Muscle layer of colon (tissue), 2 donors: ENCODE measurements around the gene FGF18.

Source experiments
- H3K27ac ChIP-seq: one replicate; pipeline ENCODE4 v1.7.0; 2013; ENCODE audit warnings: low read depth, mild to moderate bottlenecking, low read length, moderate library complexity
- H3K27me3 ChIP-seq, 2 donors: one replicate each; pipeline ENCODE4 v1.7.0; 2013; ENCODE audit warnings: low read length in 2 of 2, mild to moderate bottlenecking in 2 of 2; ENCODE audit not compliant: insufficient read depth in 2 of 2, control insufficient read depth in 1 of 2
- H3K36me3 ChIP-seq: one replicate; pipeline ENCODE4 v1.7.0; 2013; ENCODE audit warnings: mild to moderate bottlenecking, low read length; ENCODE audit not compliant: insufficient read depth
- H3K4me1 ChIP-seq: one replicate; pipeline ENCODE4 v1.7.0; 2013; ENCODE audit warnings: mild to moderate bottlenecking, low read length; ENCODE audit not compliant: insufficient read depth
- H3K4me3 ChIP-seq, 2 donors: one replicate each; pipeline ENCODE4 v1.7.0; 2013; ENCODE audit warnings: low read length in 2 of 2, low read depth in 1 of 2, mild to moderate bottlenecking in 1 of 2, moderate library complexity in 1 of 2
- H3K9ac ChIP-seq: one replicate; pipeline ENCODE4 v1.7.0; 2013; ENCODE audit warnings: low read length
- H3K9me3 ChIP-seq: one replicate; pipeline ENCODE4 v1.7.0; 2013; ENCODE audit warnings: mild to moderate bottlenecking, low read length
- donor health status: abdominal sarcoma.
- donor health status: Adenocarcinoma of cecum.

FGF18 gene

DNA sequence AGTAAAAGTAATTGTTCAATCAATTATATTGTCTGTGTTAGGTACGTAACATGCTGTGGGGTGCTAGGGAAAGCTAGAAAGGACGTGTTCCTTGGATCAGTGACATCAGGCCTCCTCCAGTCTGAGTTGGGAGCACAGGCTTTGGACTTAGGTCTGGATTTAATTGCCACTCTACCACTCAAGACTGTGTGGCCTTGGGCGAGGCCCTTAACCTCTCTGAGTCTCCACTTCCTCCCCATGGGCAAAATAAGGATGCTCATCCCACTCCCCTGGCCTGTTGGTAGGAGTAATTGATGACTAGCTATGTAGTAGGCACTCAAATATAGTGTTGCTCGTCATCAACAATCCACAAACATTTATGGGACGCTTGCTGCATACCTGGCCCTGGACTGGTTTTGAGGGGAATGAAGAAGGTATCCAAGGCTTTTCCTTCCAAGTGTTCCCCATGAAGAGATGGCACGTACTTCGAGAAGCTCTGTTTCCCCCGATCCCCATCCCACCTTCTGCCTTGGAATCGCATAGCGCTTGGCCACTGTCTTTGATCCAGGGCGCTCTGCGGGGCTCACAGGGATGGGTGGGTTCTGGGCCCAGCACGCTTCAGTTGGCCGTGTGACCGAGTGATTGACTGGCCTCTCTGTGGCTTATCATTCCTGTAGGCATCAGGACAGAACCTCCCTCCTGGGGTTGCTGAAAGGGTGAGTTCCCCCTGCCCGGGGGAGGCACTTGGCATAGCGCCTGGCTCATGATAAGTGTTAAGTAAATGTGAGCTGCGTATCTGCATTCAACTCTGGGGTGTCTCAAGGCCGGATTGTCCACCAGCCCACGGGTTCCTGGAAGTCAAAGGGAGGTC is 8.1 kb downstream of the FGF18 start:
- Histone ChIP-seq H3K27ac (no peak overlapping the region), H3K36me3 (no peaks in the 10 kb centered on the region), H3K4me1 (no peaks in the 10 kb centered on the region), H3K9me3 (no peaks in the 10 kb centered on the region), H3K27me3 (no peaks in the 10 kb centered on the region), H3K4me3 (no peak overlapping the region), H3K9ac (no peak overlapping the region)

DNA sequence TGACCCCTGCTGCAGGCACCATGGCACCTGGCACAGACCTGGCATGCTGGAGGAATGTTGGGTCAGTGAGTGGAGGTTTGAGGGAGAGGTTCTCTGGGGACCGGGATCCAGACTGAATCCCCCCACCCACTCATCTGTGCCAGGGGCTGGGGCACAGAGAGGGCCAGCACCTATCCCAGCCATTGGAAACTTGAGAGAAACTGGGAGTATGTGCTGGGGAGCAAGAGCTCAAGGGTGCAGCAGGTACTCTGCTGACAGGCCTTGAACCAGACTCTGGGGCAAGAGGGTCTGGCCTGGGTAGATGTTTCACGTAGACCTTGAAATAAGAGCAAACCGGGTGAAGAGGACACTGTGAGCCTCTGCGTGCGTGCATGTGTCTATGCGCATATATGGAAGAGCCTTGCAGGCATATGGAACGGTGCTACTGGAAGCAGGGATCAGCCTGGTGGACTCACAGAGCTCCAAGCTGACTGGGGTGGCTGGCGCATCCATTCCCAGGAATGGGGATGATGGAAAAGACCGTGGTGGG is 8.8 kb downstream of the FGF18 start:
- Histone ChIP-seq H3K36me3 (no peaks in the 10 kb centered on the region), H3K4me3 (no peak overlapping the region), H3K4me1 (no peaks in the 10 kb centered on the region), H3K9me3 (no peaks in the 10 kb centered on the region), H3K27ac (no peak overlapping the region), H3K9ac (no peak overlapping the region), H3K27me3 (no peaks in the 10 kb centered on the region)

DNA sequence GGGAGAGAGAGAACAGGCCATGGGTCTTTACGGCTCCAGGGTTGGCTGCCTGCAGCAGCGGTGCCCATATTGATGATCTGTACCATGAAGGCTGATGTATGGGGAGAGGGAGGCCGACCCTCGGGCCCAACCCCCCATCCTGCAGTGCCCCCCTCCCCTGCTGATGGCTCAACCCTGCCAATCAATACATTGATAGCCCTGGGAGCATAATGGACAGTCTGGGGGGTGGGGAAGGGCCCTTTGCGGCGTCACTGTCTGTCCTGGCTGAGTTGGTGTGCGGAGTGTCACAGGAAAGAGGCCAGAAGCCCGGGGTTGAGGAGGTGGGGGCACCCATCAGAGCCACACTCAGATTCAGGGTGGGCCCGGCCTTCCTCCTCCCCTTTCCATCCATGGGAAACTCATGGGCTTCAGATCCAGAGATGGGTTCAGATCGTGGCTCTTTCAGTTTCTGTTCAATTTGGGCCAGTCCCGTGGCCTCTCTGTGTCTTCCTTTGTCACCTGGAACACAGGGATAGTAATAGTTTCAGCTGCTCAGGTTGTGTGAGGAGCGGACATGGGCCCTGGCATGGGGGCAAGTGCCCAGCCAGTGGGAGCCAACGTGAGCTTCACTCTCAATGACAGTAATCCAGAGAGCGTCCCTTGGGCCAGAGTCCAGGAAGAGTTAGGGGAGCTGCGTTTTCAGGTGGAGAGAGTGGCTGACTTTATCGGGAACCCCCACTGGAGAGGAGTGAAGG is 9.5 kb downstream of the FGF18 start:
- H3K4me3 ChIP-seq: no peak overlapping the region
- H3K4me1 ChIP-seq: no peaks in the 10 kb centered on the region
- no peaks in the 10 kb centered on the region for H3K36me3 ChIP-seq
- no peak overlapping the region for H3K9ac ChIP-seq
- H3K27me3 ChIP-seq: no peaks in the 10 kb centered on the region
- no peaks in the 10 kb centered on the region for H3K9me3 ChIP-seq
- H3K27ac ChIP-seq: no peak overlapping the region

DNA sequence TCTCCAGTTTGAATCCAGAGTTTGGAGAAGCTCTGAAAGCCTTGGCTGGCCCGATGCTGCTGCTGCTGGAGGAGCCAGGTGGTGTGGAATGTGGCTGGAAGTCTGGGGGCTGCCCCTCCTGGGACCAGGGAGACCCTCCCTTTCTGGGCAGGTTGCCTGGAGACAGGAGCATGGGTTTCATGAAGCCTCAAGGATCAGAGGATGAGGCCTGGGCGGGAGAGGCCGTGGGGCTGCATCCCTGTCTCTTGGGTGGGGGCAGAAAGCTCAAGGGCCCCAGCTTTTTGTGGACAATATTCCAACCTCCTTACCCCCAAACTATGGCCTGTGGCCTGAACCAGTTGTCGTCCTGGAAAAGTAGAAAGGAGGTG is 10.1 kb downstream of the FGF18 start:
- no peaks in the 10 kb centered on the region for H3K4me1 ChIP-seq

DNA sequence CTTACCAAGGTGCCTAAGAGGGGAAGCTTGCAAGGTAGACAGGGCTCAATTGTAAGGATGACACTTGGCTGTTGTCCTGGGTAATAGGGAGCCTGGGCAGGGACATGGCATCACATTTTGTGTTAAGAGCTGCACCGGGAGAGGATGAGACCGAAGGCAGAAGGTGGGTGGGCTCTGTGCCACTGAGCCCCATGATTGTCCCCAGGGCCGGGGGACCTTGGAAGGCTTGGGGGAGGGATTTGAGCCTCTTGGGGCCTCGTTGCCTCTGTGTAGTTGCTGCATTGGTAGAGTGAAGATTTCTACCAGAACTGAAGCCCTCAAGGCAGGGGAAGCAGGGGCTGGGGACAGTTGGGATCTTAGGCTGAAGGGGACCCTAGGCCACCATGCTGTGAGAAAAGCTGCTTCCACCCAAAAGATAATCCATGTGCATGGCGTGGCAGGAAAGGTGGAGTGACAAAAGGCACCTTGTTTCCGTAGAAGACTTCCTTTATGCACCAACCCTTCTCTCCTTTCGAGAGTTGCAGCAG is 11.9 kb downstream of the FGF18 start:
- Histone ChIP-seq H3K27ac (no peak overlapping the region), H3K9me3 (no peaks in the 10 kb centered on the region), H3K27me3 (no peaks in the 10 kb centered on the region), H3K4me1 (no peaks in the 10 kb centered on the region), H3K36me3 (no peaks in the 10 kb centered on the region), H3K4me3 (no peak overlapping the region), H3K9ac (no peak overlapping the region)

More for the DNA sequence above, 10.1 kb downstream of the FGF18 start:
- Histone ChIP-seq H3K27me3 (no peaks in the 10 kb centered on the region), H3K36me3 (no peaks in the 10 kb centered on the region), H3K9me3 (no peaks in the 10 kb centered on the region), H3K4me3 (no peak overlapping the region), H3K9ac (no peak overlapping the region), H3K27ac (no peak overlapping the region)

DNA sequence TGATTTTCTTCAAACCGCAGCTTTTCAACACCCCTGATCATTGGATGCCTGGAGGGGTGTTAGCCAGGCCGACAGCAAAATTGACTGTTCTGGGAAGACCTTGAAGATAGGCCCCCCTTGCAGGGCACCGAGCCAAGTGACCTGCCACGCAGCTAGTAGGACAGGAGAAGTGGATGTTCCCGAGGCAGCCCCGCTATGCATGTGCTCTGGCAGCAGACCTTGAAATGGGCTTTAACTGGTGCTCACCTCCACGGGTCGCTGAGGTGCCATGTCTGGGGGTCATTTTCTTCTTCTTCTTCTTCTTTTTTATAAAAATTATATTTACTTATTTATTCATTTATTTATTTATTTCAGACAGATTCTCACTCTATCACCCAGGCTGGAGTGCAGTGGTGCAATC is 12.6 kb downstream of the FGF18 start:
- no peaks in the 10 kb centered on the region for H3K4me1 ChIP-seq

DNA sequence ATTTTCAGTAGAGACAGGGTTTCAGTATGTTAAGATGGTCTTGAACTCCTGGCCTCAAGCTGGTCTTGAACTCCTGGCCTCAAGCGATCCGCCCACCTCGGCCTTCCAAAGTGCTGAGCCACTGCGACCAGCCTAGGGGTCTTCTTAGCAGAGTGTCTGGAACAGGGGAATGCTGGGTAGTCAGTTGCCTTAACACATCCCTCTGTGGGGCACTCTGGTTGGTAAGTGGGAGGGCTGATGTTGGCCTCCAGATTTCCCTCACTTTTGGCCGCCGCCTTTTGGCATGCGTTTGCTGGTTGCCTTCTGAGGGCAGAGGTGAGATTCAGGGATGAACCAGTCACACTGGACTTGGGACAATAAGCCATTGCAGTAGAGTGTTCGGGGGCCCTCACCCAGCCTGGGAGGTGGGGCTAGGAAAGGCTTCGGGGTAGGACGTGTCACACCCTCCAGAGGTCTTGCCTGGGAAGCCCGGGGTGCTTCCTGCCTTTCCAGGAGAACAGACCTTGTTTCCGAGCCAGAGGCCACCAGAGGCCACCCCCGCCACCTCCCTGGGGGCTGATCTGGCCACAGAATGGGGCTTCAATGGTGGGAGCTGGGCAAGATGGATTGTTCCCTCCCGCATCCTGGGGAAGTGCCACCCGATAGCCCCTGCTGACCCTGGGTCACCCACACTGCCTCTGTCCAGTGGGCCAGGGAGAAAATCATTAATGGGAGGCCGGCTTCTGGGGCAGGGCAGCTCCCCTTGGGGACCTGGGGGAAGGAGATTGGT is 13.3 kb downstream of the FGF18 start:
- Histone ChIP-seq H3K27ac (no peak overlapping the region), H3K36me3 (no peaks in the 10 kb centered on the region), H3K27me3 (no peaks in the 10 kb centered on the region), H3K4me1 (no peaks in the 10 kb centered on the region), H3K4me3 (no peak overlapping the region), H3K9me3 (no peaks in the 10 kb centered on the region), H3K9ac (no peak overlapping the region)

More for the DNA sequence above, 12.6 kb downstream of the FGF18 start:
- Histone ChIP-seq H3K9me3 (no peaks in the 10 kb centered on the region), H3K36me3 (no peaks in the 10 kb centered on the region), H3K27me3 (no peaks in the 10 kb centered on the region), H3K4me3 (no peak overlapping the region), H3K9ac (no peak overlapping the region), H3K27ac (no peak overlapping the region)

DNA sequence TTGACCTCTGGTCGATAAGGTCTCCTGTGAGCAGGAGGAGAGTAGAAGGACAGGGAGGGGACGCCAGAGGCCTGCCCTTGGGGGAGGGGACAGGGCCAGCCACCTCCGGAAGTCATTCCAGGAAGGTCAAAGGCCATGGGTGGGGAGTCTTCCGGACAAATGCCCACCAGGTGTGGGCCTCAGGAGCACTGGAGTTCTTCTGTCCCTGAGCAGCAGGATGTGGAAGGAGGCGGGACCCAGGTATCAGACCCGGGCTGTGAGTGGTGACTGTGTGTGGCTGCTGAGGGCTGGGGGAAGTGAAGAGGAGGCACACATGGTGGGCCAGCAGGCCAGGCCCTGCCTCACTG is 13.9 kb downstream of the FGF18 start:
- no peak overlapping the region for H3K9ac ChIP-seq
- H3K27me3 ChIP-seq: no peaks in the 10 kb centered on the region
- no peak overlapping the region for H3K27ac ChIP-seq
- H3K9me3 ChIP-seq: no peaks in the 10 kb centered on the region
- H3K4me1 ChIP-seq: no peaks in the 10 kb centered on the region
- H3K36me3 ChIP-seq: no peaks in the 10 kb centered on the region
- no peak overlapping the region for H3K4me3 ChIP-seq

DNA sequence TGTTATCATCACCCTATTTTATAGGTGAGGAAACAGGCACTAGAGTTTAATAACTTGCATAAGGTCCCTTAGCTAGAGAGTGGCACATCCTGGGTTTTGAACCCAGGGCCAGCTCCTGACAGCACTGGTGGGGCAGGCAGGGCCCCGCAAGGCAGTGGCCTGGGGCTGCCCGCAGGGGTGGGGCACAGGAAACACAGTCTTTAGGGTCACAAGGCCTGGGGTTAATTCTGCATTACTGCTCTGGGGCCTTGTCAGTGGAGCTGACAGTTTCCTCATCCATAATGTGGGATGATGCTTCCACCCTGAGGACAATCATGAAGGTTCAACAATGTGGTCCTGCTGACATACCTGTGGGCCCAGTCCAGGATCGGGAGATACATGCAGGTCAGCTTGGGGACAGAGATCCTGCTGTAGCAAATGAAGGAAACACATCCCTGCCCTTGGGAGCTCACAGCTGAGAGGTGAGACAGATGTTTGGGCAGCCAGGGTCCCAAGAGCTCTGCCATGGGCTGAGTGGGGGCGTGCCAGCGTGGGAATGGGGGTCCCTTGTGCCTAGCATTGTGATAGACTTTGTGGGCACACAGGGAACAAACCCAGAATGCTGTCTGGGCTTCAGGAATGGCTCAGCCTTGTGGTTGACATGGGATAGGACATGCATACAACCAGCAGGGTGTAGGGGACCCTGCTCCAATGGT is 14.7 kb downstream of the FGF18 start:
- no peaks in the 10 kb centered on the region for H3K4me1 ChIP-seq
- no peaks in the 10 kb centered on the region for H3K9me3 ChIP-seq
- no peak overlapping the region for H3K9ac ChIP-seq
- no peak overlapping the region for H3K4me3 ChIP-seq
- H3K36me3 ChIP-seq: no peaks in the 10 kb centered on the region
- no peaks in the 10 kb centered on the region for H3K27me3 ChIP-seq
- no peak overlapping the region for H3K27ac ChIP-seq

DNA sequence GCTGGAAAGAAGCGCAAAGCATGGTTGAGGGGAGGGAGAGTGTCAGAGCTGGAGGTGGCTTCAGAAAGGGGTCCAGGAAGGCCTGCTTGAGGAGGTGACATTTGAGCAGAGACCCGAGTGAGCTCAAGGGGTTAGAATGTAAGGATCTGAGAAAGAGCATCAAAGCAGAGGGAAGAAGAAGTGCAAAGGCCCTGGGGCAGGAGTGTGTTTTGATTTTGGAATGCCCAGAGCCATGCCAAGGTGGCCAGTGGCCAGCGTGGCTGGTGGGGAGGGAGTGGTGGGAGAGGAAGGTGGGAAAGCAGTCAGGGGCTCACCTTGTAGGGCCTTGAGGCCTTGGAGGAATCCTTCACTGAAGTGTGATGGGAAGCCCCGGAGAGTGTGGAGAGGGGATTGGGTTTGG is 15.4 kb downstream of the FGF18 start:
- no peaks in the 10 kb centered on the region for H3K36me3 ChIP-seq
- no peaks in the 10 kb centered on the region for H3K27me3 ChIP-seq
- H3K4me1 ChIP-seq: no peaks in the 10 kb centered on the region
- no peak overlapping the region for H3K27ac ChIP-seq
- no peak overlapping the region for H3K9ac ChIP-seq
- no peak overlapping the region for H3K4me3 ChIP-seq
- H3K9me3 ChIP-seq: no peaks in the 10 kb centered on the region

DNA sequence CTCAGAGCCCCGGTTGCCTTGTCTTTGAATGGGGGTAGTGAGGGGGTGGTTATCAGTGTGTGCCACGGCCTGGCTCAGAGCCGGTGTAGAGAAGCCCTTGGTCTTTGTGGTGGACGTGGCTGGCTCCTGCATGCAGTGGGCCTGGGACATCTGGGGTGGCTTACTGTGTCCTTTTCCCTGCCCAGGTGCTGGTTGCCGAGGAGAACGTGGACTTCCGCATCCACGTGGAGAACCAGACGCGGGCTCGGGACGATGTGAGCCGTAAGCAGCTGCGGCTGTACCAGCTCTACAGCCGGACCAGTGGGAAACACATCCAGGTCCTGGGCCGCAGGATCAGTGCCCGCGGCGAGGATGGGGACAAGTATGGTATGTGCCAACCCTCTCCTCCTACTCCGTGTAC is 16.5 kb downstream of the FGF18 start:
- no peaks in the 10 kb centered on the region for H3K9me3 ChIP-seq
- no peak overlapping the region for H3K27ac ChIP-seq
- no peaks in the 10 kb centered on the region for H3K4me1 ChIP-seq
- no peak overlapping the region for H3K4me3 ChIP-seq
- no peaks in the 10 kb centered on the region for H3K27me3 ChIP-seq
- H3K9ac ChIP-seq: no peak overlapping the region
- no peaks in the 10 kb centered on the region for H3K36me3 ChIP-seq
